Endothelial cell of umbilical vein (primary cell): ENCODE results near the gene GHSR. TPM values are rescaled to one million over a fixed set of nuclear protein-coding genes. Genes with fewer than 3 reads are reported as not detected.

Source experiments
- BruUV-seq: library from RNA; stranded (reverse); fragments of 400-500 nt; replicated peaks from 2 replicates; lab custom pipeline; 2021; lab: Mats Ljungman, UMichigan
- CTCF ChIA-PET: fragments of 300-600, 350-600 bp; sonication (Branson Sonifier 250); formaldehyde crosslinking; loops from one replicate; lab custom pipeline; 2021; ENCODE audit warnings: antibody characterized with exemption, inconsistent platforms; lab: Charles Lee
- POLR2A ChIA-PET: fragments of 300-600, 350-600 bp; sonication (Branson Sonifier 250); formaldehyde crosslinking; loops from one replicate; lab custom pipeline; 2021; ENCODE audit warnings: antibody characterized with exemption, inconsistent platforms; lab: Charles Lee
- DNase-seq: peaks from one replicate; pipeline ENCODE4 v3.0.0-alpha.2; 2011; ENCODE audit warnings: low read depth, low spot score
- FAIRE-seq: peaks from 2 replicates; lab custom pipeline; 2011; peaks lifted over from hg19 to GRCh38; lab: Jason Lieb, UNC
- H2AFZ ChIP-seq: 2 replicates; pipeline ENCODE4 v1.6.0; 2012; ENCODE audit warnings: low read depth, low read length, control low read depth, inconsistent platforms
- H3K27ac ChIP-seq: 2 replicates; pipeline ENCODE4 v1.5.1; 2011; ENCODE audit warnings: low read depth, mild to moderate bottlenecking, control low read depth, low read length, moderate library complexity; ENCODE audit not compliant: insufficient read depth
- H3K27me3 ChIP-seq, 2 experiments: 2 replicates each; pipeline versions ENCODE4 v1.6.0 to v1.6.1; 2011; ENCODE audit warnings: low read length in 2 of 2, mixed read lengths in 1 of 2; ENCODE audit not compliant: control insufficient read depth in 2 of 2, insufficient read depth in 2 of 2
- H3K36me3 ChIP-seq, 2 experiments: 2 replicates in 1 of 2; 3 replicates in 1 of 2; pipeline ENCODE4 v1.5.1; 2011; ENCODE audit warnings: low read length in 2 of 2, mild to moderate bottlenecking in 1 of 2, moderate library complexity in 1 of 2; ENCODE audit not compliant: control insufficient read depth in 2 of 2, insufficient read depth in 2 of 2; ENCODE audit errors: extremely low read depth in 1 of 2
- H3K4me1 ChIP-seq: 3 replicates; pipeline ENCODE4 v1.5.1; 2011; ENCODE audit warnings: mild to moderate bottlenecking, low read length; ENCODE audit not compliant: control insufficient read depth, insufficient read depth; ENCODE audit errors: extremely low read depth
- H3K4me2 ChIP-seq: 2 replicates; pipeline ENCODE4 v1.6.1; 2011; ENCODE audit warnings: low read length, control low read depth, mixed read lengths; ENCODE audit not compliant: insufficient read depth
- H3K4me3 ChIP-seq, 3 experiments: fragments of 200-600 bp in 1 of 3; sonication (generic), shearing (Covaris generic) in 1 of 3; replicated peaks in 1 of 3; 2 replicates each; pipeline ENCODE4 v1.5.1; 2011 to 2016; ENCODE audit warnings: control low read depth in 3 of 3, low read length in 3 of 3, mild to moderate bottlenecking in 2 of 3, inconsistent platforms in 1 of 3, low read depth in 1 of 3, moderate library complexity in 1 of 3; ENCODE audit not compliant: insufficient read depth in 1 of 3
- H3K79me2 ChIP-seq: 2 replicates; pipeline ENCODE4 v1.6.0; 2012; ENCODE audit warnings: low read length, inconsistent platforms; ENCODE audit not compliant: control insufficient read depth, insufficient read depth
- H3K9ac ChIP-seq: replicated peaks from 2 replicates; pipeline ENCODE3; 2011; ENCODE audit warnings: low read length, control low read depth; ENCODE audit not compliant: insufficient read depth; ENCODE audit errors: extremely low read depth
- H3K9me1 ChIP-seq: replicated peaks from 3 replicates; pipeline ENCODE4 v1.6.0; 2011; ENCODE audit warnings: mild to moderate bottlenecking, low read length; ENCODE audit not compliant: control insufficient read depth, insufficient read depth; ENCODE audit errors: extremely low read depth
- H3K9me3 ChIP-seq: replicated peaks from 2 replicates; pipeline ENCODE4 v1.5.1; 2012; ENCODE audit warnings: low read length, inconsistent platforms; ENCODE audit not compliant: control insufficient read depth, insufficient read depth
- H4K20me1 ChIP-seq: replicated peaks from 2 replicates; pipeline ENCODE3; 2011; ENCODE audit warnings: mild to moderate bottlenecking, low read length; ENCODE audit not compliant: control insufficient read depth, insufficient read depth; ENCODE audit errors: extremely low read depth
- CTCF ChIP-seq, 2 donors: IDR thresholded peaks; 1 replicate in 1 of 2; 2 replicates in 1 of 2; pipeline ENCODE4 v1.5.1; 2011; ENCODE audit warnings: low read length in 2 of 2, mild to moderate bottlenecking in 2 of 2, moderate library complexity in 2 of 2, control low read depth in 1 of 2, inconsistent platforms in 1 of 2, low read depth in 1 of 2; ENCODE audit not compliant: insufficient read depth in 1 of 2; ENCODE audit errors: extremely low read depth in 1 of 2
- EZH2 ChIP-seq: IDR thresholded peaks from 2 replicates; pipeline ENCODE4 v1.6.1; 2012; ENCODE audit warnings: borderline replicate concordance, low read depth, mild to moderate bottlenecking, moderate library complexity, low read length, inconsistent platforms; ENCODE audit not compliant: severe bottlenecking
- FOS ChIP-seq: IDR thresholded peaks from 2 replicates; pipeline ENCODE4 v1.6.1; 2011; ENCODE audit warnings: mild to moderate bottlenecking, low read length, moderate library complexity, borderline replicate concordance; ENCODE audit not compliant: insufficient read depth
- GATA2 ChIP-seq: IDR thresholded peaks from 2 replicates; pipeline ENCODE4 v1.7.0; 2011; ENCODE audit warnings: low read depth, mild to moderate bottlenecking, moderate library complexity, mixed read lengths, low read length; ENCODE audit not compliant: insufficient read length, insufficient read depth
- JUN ChIP-seq: IDR thresholded peaks from 2 replicates; pipeline ENCODE4 v1.6.1; 2011; ENCODE audit warnings: borderline replicate concordance, low read depth; ENCODE audit not compliant: insufficient read length, insufficient read depth
- MAX ChIP-seq: IDR thresholded peaks from 2 replicates; pipeline ENCODE4 v1.6.1; 2011; ENCODE audit not compliant: insufficient read depth, insufficient read length
- MYC ChIP-seq: IDR thresholded peaks from one replicate; pipeline ENCODE4 v1.6.1; 2011; ENCODE audit warnings: mild to moderate bottlenecking, low read depth, low read length
- POLR2A ChIP-seq: IDR thresholded peaks from 2 replicates; pipeline ENCODE4 v1.6.1; 2012; ENCODE audit warnings: low read depth, mild to moderate bottlenecking, control low read depth, low read length
- POLR2AphosphoS5 ChIP-seq: IDR thresholded peaks from 2 replicates; pipeline ENCODE4 v1.6.1; 2012; ENCODE audit warnings: low read depth, mild to moderate bottlenecking, control low read depth, low read length, moderate library complexity; ENCODE audit not compliant: insufficient read depth
- dilution Hi-C: fragments of 300-500 bp; cut with MboI; formaldehyde crosslinking; loops from one replicate; pipeline ENCODE4 v1.15.0; 2019; ENCODE audit warnings: low sequenced_read_pairs; ENCODE audit not compliant: extremely low pct_ligation_motif_present
- intact Hi-C: fragments of 100-400 bp; cut with micrococcal nuclease; formaldehyde crosslinking; loops from one replicate; pipeline ENCODE4 v1.10.0; 2022
- polyA plus RNA-seq, 4 experiments: library from polyadenylated mRNA; depleted of rRNA in 3 of 4; stranded (reverse) in 3 of 4; unstranded in 1 of 4; fragments of >200 nt; gene quantifications; 2 replicates each; pipeline versions ENCODE4 v1.2.1 to v1.2.3, GENCODE V29; 2011 to 2012; ENCODE audit warnings: missing spikeins in 1 of 4
- total RNA-seq: library from RNA; stranded (reverse); gene quantifications from 2 replicates; pipeline ENCODE4 v1.2.3, GENCODE V29; 2021

GHSR gene
- total and polyA plus RNA-seq, 2 donors (not counting 3 experiments of a cell fraction or from before 2014, with no cell fraction given): not detected

DNA sequence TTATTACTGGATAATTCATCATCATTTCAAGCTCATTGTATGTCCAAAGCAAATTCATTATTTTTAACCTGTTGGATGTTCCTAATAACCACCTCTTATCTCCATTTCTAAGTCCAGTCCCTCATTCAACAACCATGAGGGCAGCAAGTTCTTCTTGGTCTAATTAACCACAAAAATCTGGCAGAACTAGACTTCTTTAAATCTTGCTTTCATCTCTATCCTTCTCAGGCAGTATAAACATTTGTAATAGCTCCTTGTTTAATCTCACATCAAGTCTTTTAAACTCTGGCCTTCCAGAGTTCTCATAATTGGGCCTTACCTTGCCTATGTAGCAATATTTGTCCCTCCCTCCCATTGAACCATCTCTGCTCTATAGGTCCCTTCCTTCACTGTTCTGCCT is 17.0 kb upstream of the GHSR start:
- H3K9ac ChIP-seq: no peak overlapping the region
- ChIA-PET CTCF (interaction anchor here (1.3 kb wide), 1 partner anchor 29 kb away, joined by 3 read pairs; no protein-coding TSS in a partner anchor), POLR2A (no interaction called here)
- TF ChIP-seq EZH2 (no peak), GATA2 (no peak), POLR2AphosphoS5 (no peak), FOS (no peak), CTCF (IDR thresholded peaks at IDR 0.05; ENCODE audit: extremely low read depth in 1 of 2, insufficient read depth in 1 of 2, low read depth in 1 of 2, low read length in 2 of 2) (no peak), MYC (no peak), JUN (no peak), MAX (no peak), POLR2A (no peak)
- no peak for DNase-seq
- no peaks in the 10 kb centered on the region for H4K20me1 ChIP-seq
- H3K4me3 ChIP-seq: no peak overlapping the region
- no peaks in the 10 kb centered on the region for H3K9me1 ChIP-seq
- H3K27me3 ChIP-seq: no peaks in the 10 kb centered on the region
- H3K9me3 ChIP-seq: no peaks in the 10 kb centered on the region
- no TSS peak for BruUV-seq
- no peak overlapping the region for H3K4me2 ChIP-seq
- dilution Hi-C loops (no loop called here), intact Hi-C loops (no loop called here)
- no peak for FAIRE-seq
- H3K4me1 ChIP-seq: peaks cover 20% of the 10 kb centered on the region
- H2AFZ ChIP-seq: no peak overlapping the region
- no peaks in the 10 kb centered on the region for H3K79me2 ChIP-seq
- H3K27ac ChIP-seq: no peak overlapping the region
- H3K36me3 ChIP-seq: no peaks in the 10 kb centered on the region
